Pulmonary artery endothelial cell (primary cell): ENCODE results near the gene C1orf35. TPM values are rescaled to one million over a fixed set of nuclear protein-coding genes. Genes with fewer than 3 reads are reported as not detected.

Experiments
- DNase-seq: peaks from one replicate; pipeline ENCODE4 v3.0.0-alpha.2; 2011; ENCODE audit warnings: low read depth, low spot score
- total RNA-seq: library from RNA; depleted of rRNA; stranded (reverse); fragments of >200 nt; gene quantifications from 2 replicates; pipeline ENCODE4 v1.2.3, GENCODE V29; 2014

C1orf35 gene
- total RNA-seq, 1 donor from 2014 or later, result 11.3 TPM

GRCh38 chr1:228095161-228095560, 8.0 kb downstream of the C1orf35 start:
- no peak for DNase-seq

- DNase-seq, result no peak
These were observed 8.6 kb downstream of the C1orf35 start for GRCh38 chr1:228094432-228095016.

GRCh38 chr1:228093050-228093906, 9.8 kb downstream of the C1orf35 start:
- no peak for DNase-seq

DNA sequence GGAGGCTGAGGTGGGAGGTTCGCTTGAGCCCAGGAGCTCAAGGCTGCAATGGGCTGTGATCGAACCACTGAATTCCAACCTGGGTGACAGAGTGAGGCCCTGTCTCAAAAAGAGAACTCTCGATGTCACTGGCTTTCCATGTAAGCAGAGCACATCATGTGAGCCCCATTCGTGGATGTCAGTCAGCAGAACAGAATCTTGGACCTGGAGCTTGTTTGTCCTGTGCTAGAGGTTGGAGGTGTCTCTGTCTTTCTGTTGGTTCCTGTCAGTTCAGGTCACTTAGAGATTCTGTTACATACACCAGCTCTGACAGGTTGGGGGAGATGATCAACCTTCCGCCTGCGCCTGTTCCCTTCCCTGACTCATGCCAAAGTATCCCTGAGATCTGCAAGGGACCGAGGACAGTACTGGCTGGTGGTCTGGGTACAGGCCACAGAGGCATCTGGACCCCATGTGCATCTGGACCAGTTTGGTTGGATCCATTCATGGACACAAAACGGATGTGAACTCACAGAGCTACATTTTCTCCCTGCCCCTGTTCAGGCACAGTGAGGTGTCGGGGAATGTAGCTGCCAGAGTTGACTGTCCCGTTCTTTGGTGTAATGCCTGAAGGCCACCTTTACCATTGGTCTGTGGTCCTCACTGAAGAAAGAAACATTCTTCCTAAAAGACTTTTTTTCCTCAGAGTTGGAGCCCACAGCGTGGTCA, 10.6 kb downstream of the C1orf35 start:
- DNase-seq, result no peak

DNA sequence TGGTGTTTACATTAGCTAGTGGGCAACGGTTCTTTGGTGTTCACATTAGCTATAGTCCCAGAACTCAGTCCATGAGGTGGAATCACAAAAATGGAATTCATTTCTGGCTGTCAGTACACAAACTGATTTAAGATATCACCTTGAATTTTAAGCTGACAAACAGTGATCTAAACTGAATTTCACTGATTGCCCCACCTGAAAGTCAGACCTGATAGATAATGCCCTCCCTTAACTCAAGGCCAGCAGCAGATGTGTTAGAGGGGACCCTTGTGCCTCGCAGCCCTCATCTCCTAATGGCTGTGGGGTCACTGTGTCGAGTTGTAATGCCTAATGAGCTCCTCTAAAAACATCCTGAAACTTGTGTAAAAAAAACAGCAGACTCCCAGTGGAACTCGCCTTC, 12.0 kb downstream of the C1orf35 start:
- no peak for DNase-seq

- DNase-seq, result no peak
These were observed 12.5 kb downstream of the C1orf35 start for GRCh38 chr1:228090613-228091081.

DNA sequence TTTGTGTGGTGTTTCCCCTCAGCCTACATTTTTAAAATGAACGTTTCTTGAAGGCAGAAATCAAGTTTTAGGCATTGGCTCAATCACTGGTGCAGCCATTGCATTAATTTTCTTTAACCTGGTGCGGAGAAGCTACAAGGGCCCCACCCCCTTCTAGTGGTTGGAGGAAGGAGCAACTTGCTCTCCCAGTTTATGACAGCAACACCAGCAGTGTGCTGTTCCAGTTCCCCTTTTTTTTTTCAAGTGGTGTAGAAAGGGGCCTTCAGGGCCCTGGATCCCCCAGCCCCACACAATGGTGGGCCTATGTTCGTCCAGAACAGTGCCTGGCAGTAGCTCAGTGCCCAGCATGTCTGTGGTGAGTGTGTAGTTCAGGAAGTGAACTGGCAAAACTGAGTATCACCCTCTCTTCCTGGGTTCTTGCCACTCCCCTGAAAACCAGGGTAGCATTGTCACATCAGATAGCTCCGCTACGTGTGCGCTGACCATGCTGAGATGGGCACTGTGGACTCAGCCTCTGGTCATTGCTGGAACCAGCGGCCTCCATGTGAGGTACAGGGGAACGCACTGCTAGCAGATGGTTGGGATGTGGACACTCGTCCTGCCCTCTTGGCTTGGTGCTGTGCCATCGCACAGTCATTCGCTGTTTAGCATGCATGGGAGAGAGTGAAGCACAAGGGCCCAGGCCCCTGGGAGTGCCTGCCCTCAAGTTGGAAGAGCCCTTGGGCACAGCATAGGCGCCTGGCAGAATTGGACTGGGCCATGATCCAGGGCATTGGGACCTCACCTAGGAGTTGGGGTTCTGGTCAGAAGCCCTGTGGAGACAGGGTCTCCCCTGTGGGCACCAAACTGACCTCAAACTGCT, 13.4 kb downstream of the C1orf35 start:
- no peak for DNase-seq

DNA sequence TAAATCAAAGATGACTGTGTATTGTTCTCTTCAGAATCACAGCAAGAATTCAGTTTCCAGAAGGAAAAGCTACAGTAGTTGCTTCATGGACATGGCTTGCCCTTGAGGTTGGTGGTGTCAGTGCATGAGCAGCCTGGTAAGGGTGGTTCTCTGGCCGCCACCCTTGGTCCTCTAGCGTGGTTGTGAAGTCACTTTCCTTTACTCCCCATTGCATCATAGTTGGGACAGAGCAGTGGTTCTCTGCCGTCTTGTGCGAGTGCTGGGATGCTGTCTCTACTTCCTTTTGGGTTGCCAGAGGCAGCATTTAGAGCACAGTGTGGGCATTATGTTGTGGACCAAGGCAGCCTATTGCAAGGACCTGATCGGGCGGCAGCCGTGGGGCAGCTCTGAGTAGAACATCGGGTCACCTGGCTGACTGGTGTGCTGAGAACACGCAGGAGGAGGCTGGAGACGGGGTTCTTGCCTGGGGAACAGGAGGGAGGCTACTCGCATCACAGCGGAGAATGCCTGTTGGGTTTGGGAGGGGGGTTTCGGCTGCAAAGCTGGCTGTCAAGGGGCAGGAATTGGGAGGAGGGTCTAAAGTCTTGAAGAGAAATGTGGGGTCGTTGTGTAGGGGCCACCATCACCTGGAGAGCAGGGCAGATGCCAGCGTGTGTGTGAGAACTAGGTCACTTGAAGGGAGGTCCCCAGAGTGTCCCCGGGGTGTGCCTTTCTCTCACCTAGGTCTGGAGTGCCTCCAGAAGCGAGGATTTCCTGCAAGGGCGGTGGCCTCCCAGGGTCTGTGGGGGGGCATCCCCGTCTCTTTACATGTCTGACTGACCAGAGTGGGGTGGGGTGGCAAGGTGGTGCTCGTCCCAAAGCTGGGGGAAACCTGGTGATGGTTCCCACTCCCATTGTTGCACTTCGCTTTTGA, 14.3 kb downstream of the C1orf35 start:
- no peak for DNase-seq

- DNase-seq, result peak; percentile 81
These were observed 15.3 kb downstream of the C1orf35 start for GRCh38 chr1:228087771-228088251.

DNA sequence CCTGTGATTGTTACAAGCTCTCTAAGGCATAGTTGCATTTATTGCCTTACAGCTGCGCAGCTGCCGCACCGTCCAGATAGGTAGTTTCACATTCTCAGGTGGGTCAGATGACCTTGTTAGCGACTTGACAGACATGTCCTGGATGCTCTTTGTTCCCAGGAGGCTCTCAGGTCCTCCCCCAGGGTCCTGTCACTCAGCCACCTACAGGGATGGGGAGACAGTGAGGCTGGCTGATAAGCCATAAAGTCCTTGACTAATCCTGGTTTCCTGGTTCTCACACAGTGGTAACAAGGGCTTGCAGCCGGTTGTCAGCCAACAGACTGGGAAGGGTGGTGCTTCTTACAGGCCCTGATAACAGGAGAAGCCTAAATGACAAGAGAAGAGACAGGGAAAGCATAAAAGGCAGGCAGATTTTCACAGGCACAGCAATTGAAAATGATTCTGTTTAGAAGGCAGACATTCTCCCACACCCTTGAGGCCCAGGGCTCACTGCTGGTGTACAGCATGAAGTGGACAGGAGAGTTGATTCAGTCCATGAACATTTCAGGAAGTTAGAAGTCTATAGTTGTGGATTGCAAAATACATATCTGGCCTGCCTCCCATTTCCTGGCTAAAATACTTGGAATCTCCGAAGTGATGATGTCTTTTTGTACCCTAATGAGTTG, 17.7 kb downstream of the C1orf35 start:
- DNase-seq, result no peak

GRCh38 chr1:228084797-228085196, 18.3 kb downstream of the C1orf35 start:
- no peak for DNase-seq

DNA sequence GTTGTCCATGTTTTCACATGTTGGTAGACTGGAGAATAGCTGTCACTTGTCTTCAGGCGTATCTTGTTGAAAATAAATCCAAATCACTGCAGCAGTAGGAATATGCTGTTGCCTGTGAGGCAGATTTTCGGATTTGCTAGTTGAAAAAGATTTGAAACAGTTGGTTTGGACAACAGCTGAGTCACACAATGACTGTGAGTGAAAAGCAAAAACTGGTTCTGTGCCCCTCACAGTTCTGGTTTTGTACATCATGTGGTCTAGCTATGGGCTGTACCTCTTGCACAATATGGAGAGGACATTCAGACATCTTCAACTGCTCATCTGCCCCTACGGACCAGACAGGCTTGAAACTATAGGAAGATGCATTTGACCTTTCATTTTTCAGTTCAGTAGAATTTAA, 18.8 kb downstream of the C1orf35 start:
- DNase-seq, result no peak

- DNase-seq, result no peak
These were observed 19.2 kb downstream of the C1orf35 start for GRCh38 chr1:228083871-228084278.

DNA sequence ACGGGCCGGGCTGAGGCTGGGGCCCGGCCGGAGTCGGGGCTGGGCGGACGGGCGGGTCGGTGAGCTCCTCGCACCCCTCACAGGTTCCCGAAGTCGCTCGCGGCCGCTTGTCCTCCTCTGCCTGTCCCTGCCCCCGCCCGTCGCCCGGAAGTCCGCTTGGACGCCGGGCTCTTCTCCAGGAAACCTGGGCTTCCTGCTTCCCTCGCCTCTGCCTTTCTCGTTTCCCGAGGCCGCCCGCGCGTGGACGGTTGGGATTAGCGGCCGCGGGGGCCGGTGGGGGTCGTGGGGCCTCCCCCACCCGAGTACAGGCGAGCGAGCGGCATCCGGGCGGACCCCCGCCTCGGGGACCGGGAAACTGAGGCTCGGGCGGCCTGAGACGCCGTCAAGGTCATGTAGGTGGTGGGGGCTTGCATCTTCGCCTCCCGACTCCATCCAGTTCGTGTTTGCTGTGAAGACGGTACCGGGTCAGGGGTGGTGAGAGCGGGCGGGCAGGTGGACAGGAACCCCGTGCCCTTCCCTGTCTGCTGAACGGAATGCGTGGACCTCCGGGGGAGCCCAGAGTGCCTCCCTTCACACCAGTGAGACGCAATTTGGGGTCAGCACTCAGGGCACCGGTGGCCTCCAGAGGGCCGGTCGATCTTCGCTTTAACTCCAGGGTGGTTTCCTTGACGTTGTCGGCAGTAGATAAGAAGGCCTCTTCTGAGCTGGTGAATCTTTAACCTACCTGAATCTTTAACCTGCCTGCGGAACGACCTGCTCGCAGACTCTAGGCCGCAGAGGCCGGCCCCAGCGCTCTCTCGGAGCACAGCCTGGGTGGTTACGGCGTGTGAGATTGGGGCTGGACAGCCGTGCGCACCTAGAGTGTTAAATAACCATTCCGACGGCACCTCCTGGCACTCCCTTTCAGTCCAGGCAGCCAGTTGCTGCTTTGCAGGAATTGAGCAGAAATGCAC, 19.9 kb downstream of the C1orf35 start:
- no peak for DNase-seq

DNA sequence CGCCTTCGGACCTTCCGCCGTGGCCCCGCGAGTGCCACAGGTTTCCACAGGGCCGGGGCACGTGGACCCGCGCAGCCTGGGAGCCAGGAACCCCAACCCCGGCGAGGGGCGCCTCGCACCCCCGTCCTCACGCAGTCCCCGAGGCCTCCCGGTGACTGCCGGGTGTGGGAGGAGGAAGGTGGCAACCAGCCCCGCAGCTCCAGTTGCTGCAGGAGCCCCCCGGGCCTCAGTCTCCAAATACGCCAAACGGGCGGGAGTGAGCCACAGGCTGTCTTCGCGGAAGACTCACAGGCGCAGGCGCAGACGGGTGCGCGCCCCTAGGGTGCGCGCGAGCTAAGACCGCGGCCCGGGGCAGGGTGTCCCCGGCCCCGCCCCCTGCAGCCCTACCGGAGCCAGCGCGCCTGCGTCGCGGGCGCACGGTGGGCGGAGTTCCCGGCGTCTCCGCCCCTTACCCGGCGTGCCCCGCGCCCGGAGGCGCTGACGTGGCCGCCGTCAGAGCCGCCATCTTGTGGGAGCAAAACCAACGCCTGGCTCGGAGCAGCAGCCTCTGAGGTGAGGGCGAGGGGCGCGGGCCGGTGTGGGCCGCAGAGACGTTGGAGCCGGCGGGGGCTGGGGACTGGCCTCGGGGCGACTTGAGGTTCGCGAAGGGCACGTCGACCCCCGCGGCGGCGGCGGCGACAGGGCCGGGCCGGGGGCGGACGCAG, 20.8 kb downstream of the C1orf35 start, which contains the start of gene ARF1:
Gene ARF1 (plus strand): TSS at position 495 of the 704 bp plus-strand sequence. CDS start 14,407 bp downstream, outside the sequence.
- DNase-seq, result peak; percentile 79

DNA sequence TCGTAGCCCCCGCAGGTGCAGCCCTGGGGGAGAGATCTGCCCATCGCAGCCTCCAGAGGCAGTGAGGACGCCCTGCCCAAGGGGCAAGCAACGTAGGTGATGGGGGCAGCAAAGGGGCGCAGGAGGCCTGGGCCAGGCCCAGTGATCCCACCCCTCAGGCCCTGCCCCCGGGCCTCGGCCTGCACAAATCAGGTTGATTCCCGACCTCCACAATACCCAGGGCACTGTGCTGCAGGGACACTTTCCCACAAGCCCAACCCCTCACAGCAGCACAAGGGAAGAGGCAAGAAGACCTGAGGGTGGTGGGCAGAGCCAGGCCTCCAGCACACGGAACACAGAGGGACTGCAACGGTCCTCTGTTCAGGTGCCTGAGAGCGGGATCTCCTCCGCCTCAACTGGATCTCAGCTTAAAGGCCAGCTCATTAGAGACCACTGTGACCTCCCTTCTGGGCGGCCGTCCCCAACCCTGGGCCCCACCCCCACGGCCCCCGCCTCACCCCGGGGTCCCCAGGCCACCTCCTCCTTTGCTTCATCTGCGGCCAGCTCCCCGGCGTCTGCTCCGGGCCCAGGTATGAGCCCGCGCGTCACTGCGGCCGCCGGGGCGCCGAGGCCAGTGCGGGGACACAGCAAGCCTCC, 21.4 kb downstream of the C1orf35 start:
- DNase-seq, result no peak

DNA sequence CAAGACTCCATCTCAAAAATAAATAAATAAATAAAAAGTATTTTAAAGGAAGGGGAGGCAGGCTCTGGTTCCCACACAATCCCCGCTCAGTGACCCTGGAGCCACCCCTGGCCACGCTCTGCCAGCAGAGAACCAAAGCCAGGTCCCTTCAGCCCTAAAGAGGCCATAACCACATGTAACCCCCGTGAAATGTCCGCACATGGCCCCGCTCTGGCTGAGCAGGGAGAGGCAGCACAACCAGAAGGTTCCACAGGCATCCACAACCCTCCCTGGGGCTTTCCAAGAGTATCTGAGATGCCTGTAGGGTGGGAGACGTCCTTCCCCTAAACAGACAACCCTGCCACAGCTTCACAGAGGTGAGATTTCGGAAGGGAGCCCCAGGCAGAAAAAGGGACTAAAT, 22.0 kb downstream of the C1orf35 start:
- DNase-seq, result no peak
